ENCODE data around the gene SYNDIG1.

Gene SYNDIG1

DNA sequence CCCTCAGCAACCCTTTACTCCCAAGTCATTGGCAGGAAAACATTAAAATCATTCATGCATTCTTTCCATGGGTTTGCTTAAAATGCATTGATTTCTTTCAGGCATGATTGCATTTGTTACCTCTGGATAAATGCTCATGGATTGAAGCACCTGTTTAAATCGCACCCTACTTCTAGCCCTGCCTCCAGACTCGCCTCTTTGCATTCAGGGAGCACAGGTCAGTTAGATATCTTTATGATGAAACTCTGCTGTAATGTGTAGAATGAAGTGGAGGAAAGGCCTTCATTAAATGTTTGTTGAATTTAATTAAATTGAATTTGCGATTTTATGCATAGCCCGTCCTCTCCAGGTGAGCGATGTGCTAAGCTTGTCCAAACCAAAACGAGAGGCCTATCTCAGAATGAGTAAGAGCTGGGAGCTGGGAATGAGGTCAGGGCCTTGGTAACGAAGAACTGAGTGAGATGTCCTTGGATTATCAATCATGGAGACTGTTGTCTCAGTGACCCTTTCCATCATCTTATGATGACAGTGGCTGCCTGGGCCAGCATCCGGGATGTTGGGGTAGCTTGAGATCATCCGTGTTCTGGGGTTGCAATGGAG, 210.1 kb downstream of the SYNDIG1 start:
- no peak for DNase-seq

DNA sequence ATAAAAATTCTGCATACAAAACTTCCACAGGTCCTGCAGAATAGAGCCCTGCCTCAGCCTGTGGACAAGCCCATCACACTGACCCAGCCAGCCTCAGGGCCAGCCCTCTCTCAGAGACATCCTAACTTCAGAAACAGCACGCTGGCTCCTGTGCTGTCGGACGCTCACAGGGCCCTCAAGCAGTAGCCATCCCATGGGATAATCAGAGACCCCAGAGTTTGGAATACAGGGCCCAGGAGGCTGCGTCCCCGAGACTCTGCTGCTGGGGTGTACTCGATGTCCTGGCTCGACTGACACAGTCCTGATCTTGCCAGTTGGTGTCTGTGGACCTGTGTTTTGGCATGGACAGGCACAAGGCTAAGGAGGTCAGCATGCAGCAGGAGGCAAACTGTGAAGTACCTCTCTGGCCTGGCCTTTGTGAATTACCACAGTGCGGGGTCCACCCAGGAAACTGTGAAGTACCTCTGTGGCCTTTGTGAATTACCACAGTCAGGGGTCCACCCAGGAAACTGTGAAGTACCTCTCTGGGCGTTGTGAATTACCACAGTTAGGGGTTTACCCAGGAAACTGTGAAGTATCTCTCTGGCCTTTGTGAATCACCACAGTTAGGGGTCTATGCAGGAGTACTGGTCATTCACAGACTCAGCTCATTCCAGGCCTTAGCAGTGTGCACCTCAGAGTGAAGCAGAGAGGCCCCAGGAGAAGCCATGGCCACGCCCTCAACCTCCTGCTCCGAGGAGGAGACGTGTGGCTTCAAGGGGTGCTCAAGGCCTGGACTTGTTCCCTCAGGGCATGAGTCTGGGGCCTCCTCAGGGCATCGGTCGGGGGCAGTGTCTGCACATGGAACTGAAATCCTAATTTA, 212.4 kb downstream of the SYNDIG1 start:
- no peak for DNase-seq

DNA sequence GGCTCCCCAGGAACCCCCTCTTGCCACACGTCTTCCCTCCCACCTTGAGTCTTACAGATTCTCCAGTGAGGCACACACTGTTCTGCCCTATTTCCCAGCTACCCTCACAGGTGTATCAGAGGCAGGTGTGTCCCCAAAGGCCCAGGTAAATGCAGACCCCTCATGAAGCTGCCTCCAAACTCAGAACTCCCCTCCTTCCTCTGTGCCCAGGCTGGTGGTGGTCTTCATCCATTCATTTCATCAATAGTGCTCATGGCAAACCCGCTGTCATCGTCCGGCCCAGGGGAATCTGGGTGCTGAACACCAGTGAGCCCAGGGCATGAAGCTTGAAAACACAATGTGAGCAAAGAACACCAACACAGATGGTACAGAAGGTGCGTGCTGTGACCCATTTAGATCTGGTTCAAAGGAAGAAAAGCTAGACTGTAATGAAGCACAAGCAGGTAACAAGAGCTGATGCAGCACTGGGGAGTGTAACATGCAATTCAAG, 213.1 kb downstream of the SYNDIG1 start:
- no peak for DNase-seq

DNA sequence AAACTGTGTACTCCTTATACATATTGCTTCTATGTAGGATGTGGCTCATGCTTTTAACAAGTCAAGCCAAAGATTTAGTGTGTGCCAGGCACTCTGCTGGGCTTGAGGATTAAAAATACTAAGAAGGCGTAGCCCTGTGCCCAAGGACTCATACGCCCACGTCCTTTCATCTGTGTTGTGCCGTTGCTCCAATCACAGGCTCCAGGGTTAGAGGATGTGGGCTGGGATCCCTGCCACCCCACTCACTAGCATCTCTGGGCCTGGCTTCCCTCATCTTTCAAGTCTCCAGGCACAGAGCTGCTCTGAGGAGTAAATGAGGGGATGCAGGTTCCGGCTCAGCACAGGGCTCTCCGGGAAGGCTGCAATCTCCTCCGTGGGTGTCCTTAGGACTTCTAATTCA, 214.2 kb downstream of the SYNDIG1 start:
- DNase-seq, result no peak

DNA sequence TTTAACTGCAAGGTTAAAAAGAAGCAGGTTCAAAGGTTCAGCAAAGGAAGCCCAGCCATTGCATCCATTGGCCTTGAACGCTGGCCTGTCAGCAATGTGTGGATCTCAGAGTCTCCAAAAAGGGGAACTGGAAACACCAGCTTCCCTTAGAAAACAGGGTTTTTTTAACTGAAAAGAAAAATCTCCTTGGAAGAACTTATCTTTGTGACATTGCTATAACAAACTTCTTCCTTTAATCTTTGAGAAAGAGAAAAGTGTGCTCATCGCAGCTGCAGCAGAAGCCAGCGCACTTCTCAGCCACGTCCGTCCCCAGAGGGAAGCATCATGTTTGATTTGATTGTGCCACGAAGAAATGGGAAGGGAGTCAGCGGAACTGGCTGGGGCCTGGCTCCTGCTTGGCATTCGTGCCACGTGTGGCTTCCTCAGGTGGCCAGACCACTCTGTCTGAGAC, 215.0 kb downstream of the SYNDIG1 start:
- no peak for DNase-seq

DNA sequence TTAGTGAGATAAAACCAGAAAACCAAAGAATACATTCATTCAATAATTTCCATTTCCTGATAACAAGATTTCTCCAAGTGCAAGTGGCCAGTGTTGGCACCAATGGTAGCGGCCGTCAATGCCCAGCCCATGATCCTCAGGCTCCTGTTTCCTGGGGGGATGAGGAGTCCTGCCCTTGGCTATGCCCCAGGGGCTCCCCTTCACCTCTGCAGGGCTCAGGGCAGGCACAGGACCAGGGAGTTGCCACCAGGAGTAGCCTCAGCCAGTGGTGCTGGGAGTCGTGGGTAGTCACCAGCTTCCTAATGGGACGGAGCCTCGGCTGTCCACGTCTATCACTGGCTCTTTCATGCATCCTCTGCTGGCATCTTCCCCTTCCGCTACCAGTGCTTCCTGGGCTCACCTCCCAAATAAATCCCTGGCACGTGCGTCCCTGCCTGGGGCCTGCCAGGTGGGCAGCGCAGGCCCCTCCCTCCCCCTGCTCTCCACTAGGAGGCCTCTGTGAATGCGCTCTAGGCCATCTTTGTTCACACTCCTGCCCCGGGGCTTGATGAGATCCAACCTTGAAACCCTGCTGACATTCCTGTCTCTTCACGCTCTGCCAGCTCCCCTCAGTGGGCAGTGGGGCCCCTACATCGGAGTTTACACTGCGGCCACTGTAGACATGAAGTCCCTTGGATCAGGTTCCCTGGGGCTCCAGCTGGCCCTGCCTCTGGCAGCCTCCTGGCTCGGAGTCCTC, 215.7 kb downstream of the SYNDIG1 start:
- no peak for DNase-seq

- DNase-seq, result no peak
Observed at GRCh38 chr20:24685736-24686135, 216.3 kb downstream of the SYNDIG1 start.

DNA sequence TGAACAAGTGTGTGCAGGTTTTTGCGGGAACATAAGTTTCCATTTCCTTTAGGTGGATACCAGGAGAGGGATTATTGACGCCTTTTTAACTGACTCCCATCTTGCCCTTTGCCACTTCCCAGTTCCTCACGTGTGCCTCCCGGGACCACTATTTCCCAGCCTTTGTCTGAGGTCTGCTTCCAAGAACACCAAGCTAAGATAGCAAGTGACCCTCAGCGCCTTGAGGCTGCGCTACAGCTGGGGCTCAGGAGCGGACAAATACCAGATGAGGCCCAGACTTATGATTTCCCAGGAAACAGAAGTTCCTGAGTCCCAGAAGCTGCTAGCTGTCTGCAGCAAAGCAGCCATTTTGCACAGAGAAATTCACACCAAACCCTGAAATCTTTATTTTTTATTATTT, 216.7 kb downstream of the SYNDIG1 start:
- DNase-seq, result no peak

DNA sequence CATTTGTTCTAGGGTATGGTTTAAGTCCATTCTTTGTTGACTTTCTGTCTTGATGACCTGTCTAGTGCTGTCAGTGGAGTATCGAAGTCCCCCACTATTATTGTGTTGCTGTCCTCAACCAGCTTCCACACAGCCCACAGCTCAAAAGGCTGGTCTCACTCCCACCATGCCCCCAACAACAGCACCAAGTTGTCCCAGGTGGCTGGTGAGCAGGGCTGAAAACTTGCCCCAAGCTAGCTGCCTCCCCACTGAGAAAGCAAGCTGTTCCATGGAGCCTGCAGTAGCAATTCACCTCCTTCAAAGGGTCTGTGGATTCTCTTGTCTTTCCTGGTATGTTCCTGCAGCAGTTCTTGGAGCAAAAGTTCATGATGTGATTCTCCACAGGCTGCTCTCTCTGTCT, 221.0 kb downstream of the SYNDIG1 start:
- DNase-seq, result no peak

DNA sequence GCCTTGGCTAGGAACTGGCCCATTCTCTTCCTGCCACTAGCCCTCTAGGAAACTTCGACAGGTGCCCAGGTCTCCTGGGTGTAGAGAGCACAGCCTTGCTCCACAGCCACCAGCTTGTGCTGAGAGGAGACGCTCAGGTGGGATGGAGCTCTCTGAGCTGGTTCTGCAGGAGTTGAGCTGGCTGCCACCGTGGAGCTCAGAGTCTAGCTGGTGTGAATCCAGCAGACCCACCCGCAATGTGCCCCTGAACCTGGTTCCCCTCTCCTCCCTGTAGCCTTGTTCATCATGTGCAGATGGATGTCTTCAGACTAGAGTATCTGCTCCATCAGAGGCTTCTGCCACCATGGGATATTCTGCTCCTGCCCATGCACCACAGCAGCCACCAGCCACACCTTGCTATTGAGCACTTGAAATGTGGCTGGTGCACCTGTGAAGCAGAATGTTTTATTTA, 222.5 kb downstream of the SYNDIG1 start:
- no peak for DNase-seq

GRCh38 chr20:24692446-24693200, 223.2 kb downstream of the SYNDIG1 start:
- no peak for DNase-seq

DNA sequence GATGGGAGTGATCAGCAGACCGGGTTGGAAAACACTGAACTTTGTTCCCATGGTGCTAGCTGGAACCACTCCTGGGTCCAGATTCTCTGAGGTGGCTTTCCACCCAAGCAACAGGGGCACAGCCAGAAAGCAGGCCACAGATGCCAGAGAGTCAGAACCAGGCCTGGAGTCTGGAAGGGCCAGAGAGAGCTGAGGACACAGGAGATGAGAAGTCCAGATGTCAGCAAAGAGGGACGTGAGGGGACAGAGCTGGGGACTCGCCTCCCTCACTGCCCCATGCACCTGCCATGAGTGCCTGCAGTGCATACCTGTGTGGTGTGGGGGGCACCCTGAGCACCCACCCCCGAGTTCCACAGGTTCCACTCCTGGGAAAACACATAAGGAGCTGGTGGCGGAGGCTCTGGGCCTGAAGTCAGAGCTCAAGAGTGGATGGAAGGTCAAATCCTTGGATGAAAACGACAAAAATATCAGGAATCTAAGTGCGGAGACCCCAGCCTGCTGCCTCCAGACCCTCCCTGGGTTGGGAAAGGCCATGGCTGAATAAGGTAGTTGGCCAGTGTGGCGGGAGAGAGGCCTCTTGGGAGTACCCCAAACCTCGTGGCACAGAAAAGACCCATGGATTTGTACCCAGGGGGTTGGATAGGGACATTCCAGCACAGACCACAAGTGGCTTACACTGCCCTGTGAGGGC, 224.2 kb downstream of the SYNDIG1 start:
- no peak for DNase-seq

GRCh38 chr20:24694157-24694726, 224.8 kb downstream of the SYNDIG1 start:
- DNase-seq, result no peak

DNA sequence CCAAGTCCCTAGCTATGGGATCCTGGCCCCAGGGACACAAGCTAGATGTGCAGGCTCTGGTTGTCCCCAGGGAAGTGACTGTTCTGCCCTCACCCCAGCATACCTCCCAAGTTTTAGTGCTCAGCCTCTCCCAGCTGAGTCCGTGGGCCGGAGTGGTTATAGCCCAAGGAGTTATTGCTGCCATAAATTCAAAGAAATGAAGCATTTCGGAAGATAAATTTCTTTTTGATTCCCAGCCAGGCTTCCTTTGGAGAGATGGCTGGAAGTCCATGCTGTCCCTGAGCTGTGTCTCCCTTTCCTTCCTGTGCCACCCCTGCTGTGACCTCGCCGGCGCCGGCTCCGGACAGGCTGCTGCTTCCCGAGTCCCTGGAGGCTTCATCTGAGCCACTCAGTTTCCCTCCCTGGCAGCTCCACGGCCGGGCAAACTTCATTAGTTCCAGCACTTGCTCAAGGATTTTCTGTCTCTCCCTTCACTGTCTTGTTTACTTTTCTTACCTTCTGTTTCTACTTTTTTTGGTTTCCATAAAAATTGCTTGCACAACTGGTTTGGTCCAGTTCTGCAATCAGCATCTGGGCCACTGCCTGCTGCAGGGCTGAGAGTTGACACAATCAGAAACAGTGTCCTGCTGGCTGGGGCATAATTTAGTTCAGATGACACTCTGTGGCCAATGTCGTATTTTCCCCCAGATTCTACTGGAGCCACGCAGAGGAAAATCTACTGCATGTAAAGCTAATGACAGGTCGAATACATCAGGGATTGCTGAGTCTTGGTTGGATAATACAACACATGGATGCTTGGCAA, 225.5 kb downstream of the SYNDIG1 start:
- DNase-seq, result no peak

DNA sequence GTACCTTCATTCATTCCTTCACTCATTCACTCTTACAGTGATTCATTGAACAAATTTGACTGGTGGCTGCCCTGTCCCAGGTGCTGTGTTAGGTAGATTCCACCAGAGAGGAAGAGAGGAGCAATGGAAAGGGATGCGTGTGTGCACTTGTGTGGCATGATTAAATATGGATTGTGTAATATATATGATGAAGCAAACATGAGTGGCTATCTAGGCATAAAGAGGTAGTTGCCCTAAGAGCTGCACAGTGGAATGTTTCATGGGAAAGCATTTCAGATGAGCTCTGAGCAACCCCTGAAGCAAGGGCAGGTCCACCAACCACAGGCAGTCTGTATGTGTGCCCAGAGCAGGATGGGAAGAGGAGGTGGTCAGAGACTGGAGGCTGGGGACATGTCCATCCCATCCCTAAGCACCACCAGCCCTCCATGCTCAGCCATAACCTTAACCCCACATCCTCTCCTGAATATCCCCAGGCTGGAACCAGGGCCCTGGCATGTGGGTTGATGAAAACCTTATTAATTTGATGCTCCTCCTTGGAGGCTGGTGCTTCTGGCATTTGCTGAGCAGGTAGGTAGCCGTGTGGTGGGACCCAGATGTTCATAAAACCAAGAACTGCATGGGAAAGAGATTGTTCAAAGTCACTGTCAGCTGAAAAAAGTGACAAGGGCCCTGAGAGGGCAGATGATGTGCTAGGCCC, 226.2 kb downstream of the SYNDIG1 start:
- DNase-seq, result no peak

- no peak for DNase-seq
Observed at GRCh38 chr20:24696396-24696795, 227.0 kb downstream of the SYNDIG1 start.

- no peak for DNase-seq
Observed at GRCh38 chr20:24697411-24697810, 228.0 kb downstream of the SYNDIG1 start.

DNA sequence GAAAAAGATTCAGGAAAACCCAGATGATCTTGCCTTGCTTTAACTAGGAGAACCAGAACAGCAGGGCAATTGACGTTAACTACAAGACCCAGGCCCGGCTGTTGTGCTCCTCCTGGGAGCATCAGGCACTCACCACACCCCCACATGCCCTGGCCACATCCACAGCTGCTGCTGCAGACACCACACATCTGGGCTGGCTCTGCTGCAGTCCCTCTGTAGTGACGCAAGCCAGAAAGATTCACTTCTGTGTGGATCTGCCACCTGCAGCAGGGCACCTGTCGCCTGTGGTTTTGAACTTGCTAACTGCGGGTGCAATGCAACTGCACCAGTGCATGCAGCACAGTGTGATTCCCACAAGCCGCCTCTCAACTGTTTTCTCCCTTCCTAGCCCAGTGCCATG, 228.8 kb downstream of the SYNDIG1 start:
- no peak for DNase-seq

DNA sequence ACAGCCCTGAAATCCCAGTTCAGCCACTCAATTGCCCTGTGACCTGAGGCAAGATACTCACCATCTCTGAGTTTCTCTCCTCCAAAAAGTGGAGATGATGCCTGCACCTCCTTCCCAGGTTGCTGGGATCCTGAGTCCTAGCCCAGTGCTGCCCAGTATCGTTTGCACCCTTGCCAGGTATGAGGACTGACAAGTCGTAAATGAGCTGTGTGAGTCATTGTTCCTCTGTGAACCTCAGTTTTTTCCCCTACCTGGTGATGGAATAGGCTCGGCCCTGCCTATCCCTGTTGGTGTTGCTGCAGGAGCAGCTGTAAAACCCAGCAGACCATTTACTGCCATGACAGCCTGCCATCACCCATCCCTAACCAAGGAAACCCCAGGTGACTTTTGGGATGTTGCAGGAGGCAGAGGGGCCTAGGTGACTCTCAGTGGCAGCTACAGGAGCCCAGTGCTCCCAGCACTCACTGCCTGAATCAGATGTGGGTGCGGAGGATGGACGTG, 229.3 kb downstream of the SYNDIG1 start:
- DNase-seq, result no peak
